ENCODE data around the gene CEP112.
A peak's percentile ranks its signal among the peaks of the same experiment; 100 is the strongest.

CEP112 gene

DNA sequence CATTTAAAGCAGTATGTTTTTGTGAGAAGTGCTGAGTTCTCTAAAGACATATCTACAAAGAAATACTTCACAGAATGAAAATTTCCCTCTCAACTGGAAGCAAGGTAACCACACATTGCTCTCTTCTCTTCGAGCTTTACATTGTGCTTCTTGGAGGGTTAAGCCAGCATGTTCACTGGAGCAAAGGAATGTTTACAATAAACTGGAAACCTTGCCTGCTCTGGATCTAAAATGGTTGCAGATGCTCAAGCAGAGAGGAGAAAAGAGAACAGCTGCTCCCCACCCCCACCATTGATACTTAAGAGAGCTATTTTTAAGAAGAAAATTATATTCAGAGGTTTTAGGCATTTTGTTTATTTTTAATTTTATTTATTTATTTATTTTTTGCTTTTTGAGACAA lies 213.1 kb downstream of the CEP112 start:
- DNase-seq = no peak

DNA sequence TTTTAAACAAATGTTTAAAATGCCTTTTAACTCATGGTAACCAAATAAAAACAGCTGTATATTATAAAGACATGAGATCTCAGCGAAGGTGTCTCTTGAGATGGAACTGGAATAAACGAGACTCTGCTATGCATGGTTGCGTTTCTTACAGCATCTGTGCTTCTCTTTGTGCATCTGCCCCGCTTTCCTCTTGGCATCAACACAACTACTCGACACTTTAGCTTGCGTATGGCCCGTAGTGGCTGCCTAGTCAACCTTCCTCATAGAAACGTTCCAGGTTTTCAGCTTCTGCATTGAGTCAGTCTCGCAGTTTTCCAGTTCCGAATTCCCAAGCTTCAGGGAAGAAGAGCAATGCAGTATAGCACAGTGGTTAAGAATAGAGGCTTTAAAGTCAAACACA lies 214.9 kb downstream of the CEP112 start:
- DNase-seq = peak; percentile 67

DNA sequence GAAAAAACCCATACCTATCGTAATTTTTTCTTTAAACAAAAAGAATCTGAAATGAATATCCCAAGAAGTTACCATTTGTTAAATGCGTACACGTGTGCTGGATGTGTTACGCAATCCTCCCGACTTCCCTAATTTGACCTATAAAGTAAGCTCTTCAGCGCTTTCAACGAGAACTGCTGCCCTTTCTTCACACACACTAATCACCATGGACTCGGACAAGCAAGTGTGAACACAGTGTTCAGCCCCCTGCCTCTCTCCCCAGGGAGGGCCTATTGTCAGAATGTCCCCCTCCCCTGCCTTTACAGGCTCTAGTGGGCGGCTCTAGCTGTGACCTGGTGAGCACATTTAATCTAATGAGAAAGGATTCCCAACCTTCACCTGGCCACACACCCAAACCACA lies 216.1 kb downstream of the CEP112 start:
- DNase-seq = no peak

DNA sequence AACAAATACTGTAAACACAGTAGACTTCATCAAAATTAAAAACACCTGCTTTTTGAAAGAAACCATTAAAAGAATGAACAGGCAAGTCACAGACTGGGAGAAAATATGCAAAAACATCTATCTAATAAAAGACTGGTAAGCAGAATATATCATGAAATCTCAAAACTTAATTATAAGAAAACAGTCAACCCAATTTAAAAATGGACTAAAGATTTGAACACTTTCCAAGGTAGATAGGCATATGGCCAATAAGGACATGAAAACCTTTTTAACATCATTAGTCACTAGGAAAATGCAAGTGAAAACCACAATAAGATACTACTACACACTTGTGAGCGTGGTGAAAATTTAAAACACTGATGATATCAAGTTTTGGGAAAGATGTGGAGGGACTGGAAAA lies 218.7 kb downstream of the CEP112 start:
- DNase-seq = no peak

DNA sequence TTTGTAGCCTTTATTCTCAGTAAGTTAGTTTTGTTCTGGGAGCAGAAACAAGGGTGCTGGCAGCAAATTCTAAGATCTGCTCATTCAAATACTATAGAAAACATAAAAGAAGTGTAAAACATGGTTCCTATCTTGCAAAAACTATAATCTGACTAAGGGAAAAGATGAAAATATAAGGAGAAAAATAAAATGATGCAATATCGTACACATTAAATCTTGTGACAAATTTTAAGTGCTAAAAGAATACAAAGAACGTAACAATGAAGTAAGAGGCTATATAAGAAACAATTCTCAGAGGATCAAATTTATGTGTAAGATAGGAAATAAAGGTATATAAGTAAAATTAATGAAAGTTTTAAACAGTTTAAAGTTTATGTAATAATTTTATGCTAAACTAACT lies 224.6 kb downstream of the CEP112 start:
- no peak for DNase-seq

DNA sequence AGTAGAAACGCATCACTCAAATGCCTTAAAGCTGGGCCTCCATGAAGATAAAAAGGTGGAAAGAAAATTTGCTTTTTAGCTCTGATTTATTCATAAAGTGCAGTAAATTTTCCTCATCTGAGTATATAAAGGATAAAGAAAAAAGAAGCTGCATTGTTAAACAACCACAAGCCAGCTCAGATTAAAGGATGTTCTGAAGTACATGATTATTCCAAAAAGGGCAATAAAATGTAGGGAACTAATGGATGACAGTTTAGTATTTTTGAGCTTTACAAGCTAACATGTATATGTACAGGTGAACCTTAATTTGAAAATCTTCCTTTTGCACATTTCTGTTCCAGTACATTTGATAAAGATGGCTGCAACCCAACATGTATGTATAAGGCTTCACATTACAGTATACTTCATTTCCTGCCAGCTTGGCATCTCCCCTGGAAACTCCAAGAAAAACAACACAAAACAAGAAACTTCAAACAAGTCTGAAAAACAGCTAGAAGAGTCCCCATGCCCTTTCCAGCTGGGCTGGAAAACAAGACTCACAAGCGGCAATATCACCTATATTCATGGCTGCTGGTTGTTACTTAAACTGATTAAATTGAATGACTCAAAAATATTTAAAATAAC lies 225.7 kb downstream of the CEP112 start:
- DNase-seq = no peak

DNA sequence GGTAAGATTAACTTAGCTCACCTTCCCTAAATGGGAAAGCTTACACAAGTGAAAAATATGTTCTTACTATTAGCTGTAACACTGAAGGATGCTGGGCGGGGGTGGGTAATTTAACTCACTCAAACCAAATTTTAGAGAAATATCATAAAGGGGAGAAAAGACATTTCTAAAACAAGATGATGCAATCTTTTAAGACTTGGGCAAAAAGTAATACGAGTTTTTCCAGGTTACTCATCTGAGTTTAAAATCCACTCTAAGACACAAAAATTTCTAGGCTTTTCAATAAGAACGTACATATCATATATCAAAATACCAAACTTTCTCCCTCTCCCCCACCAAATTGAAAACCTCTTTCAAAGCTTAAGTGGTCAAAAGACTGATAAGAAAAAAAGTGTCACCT lies 228.8 kb downstream of the CEP112 start:
- no peak for DNase-seq

DNA sequence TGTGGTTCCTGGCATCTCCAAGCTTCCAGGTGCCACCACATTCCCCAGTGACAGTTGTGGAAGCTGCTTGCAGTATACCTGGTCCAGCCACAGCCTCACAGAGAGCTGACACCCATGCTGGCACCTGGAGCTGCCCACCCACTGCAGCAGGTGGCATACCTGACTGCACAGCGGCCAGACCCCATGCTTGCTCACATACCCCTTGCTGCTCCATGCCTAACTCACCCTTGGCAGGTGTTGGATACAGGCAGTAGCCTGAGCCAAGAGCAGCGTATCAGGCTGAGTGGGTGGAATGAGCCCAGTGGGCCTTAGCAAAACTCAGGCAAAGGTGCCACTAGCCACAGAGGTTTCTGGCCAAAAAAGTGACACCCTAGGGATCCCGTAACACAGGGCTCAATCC lies 232.3 kb downstream of the CEP112 start:
- DNase-seq = no peak

DNA sequence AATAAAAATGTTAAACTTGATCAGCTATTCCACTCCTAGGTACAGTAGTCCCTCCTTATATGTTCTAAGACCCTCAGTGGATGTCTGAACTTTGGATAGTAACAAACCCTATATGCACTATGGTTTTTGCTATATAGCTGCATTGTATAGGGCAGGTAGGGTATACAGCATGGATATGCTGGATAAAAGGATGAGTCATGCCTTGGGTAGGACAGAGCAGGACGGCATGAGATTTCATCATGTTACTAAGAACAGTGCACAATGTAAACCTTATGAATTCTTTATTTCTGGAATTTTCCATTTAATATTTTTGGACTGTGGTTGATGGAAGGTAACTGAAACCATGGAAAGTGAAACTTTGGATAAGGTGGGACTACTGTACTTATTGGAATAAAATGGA lies 235.1 kb downstream of the CEP112 start:
- no peak for DNase-seq

DNA sequence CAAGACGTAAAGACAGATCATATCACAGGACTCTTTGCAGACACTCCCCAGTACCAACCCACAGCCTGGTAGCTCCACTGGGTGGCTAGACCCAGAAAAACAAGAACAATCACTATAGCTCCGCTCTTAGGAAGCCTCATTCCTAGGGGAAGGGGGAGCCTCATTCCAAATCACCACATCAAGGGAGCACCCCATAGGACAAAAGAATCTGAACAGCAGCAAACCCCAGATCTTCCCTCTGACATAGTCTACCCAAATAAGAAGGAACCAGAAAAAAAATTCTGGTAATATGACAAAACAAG lies 237.8 kb downstream of the CEP112 start:
- DNase-seq = no peak

DNA sequence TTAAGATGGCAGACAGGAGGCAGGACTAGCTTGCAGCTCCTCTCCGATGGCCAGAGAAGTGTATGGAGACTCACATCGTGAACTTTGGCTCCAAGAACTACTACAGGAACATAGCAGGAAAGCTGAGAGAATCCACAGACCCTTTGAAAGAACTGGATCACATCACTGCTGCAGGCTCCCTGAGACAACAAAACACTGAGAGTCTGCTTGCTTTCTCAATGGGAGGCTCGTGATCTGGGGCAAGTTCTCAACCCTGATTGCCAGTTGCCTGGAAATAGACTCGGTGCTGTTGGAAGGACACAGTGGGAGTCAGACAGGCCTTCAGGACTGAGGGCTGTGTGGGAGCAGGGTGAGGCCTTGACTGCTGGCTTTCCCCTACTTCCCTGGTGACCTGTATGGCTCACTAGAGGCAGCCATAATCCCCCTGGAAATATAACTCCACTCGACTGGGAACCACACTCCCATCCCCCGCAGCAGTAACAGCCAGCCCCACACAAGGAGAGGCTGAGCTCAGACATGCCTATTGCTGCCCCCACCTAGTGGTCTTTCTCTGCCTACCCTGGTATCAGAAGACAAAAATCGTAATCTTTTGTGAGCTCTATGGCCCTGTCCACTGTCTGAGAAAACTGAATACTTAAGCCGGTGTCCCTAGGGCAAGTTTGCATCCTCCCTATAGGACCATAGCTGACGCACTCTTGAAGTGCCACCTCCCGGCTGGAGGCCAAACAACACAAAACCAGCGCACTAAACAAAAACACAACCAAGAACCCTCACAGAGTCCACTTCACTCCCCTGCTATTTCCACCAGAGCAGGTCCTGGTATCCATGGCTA lies 238.4 kb downstream of the CEP112 start:
- no peak for DNase-seq

DNA sequence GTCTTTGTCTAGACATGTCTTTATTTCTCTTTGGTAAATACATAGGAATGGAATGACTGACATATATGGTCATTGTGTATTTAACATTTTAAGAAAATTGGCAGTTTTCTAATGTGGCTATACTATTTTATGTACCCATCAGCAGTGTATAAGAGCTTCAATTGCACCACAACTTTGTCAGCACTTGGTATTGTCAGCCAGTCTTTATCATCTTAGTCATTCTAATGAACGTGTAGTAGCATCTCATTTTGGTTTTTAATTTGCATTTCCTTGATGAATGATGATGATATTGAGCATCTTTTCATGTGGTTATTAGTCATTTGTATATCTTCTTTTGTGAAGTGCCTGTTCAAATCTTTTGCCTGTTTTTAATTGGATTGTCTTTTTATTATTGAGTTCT lies 239.3 kb downstream of the CEP112 start:
- DNase-seq = no peak

DNA sequence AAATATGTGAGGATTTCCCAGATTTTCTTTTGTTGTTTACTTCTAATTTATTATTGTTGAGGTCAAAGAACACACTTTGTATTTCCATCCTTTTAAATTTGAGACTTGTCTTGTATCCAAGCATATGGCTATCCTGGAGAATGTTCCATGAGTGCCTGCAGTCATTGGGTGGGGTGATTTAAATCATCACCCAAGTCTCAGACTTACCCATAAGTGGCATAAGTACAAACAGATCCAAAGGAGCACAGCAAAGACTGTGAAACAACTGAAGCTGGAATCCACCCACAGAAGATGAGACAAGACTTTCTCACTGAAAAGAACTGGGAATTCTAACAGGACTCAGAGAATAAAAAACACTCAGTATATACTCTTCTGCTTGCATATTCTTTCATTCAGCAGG lies 239.9 kb downstream of the CEP112 start:
- no peak for DNase-seq

DNA sequence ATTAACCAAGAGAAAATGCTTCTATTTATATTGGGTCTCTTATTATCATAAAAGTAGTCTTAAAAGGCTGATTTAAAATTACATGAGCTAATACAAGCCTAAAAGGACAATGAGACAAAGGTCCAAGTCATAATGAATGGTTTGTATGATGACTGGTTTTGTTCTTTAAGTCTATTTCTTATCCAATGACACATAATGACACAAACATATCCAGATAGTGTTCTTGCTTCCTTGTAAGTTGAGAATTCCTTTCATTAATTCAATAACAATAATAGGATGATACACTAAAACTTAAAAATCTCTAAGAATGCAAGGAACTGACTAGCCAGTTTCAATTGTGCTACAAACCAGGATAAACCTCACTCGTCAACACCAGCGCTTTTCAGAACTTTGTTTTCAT lies 244.1 kb downstream of the CEP112 start:
- DNase-seq = no peak

DNA sequence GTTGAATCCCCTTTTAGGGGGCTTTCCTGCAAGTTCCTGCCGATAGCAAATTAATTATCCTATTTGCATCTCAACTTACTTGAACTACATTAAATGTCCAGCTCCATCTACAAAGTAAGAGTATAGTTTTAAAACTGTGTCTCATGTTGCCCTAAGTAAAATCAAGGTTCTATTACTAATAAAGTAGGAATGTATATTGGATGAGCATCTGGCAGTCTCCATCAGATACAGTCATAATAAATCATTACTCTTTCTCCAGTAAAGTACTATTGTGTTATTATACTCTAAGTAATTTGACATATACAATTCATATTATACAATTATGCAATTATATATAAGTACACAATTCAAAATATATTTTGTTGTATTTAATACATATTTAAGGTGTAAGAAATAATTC lies 249.3 kb downstream of the CEP112 start:
- no peak for DNase-seq

DNA sequence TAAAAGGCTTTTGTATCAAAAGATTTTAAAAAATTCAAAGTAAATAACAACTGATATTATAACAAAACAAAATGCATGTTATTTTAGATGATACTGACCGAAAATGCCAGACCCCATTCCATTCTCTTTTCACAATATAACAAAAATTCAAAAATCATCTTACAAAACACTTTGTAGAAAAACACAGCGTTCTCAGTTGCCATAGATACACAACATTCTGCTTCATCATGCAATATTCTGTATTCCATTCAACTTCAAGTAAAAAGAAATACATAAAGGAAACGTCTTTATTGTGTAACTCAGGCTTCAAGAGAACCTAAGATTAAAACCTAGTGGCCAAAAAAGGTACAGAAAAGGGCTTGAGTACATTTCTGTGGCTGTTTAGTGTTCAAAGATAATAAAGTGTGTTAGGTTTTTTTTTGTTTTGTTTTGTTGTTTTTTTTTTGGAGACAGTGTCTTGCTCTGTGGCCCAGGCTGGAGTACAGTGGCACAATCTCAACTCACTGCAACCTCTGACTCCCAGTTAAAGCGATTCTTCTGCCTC lies 250.5 kb downstream of the CEP112 start:
- no peak for DNase-seq

DNA sequence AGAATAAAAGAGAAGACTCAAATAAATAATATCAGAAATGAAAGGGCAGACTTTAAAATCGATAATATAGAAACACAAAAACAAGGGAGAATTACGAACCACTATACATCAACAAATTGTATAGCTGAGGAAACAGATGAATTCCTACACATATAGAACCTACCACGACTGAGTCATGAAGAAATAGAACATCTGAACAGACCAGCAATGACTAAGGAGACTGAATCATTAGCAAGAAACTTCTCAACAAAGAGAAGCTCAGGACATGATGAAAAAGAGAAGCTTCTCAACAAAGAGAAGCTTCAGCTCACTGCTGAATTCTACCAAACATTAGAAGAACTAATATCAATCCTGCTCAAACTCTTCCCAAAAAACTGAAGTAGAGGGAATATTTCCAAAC lies 255.9 kb downstream of the CEP112 start:
- DNase-seq = no peak

DNA sequence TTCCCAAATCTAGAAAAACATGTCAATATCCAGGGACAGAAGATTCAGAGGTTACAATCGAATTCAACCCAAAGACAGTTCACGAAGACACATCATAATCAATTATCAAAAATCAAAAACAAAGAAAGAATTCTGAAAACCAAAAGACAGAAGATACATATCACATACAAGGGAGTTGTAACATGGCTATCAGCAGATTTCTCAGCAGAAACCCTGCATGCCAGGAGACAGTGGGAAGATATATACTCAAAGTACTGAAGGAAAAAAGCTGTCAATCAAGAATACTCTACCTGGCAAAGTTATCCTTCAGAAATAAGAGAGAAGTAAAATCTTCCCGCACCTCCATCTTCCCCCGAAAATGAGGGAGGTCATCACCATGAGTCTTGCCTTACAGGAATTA lies 258.6 kb downstream of the CEP112 start:
- no peak for DNase-seq

DNA sequence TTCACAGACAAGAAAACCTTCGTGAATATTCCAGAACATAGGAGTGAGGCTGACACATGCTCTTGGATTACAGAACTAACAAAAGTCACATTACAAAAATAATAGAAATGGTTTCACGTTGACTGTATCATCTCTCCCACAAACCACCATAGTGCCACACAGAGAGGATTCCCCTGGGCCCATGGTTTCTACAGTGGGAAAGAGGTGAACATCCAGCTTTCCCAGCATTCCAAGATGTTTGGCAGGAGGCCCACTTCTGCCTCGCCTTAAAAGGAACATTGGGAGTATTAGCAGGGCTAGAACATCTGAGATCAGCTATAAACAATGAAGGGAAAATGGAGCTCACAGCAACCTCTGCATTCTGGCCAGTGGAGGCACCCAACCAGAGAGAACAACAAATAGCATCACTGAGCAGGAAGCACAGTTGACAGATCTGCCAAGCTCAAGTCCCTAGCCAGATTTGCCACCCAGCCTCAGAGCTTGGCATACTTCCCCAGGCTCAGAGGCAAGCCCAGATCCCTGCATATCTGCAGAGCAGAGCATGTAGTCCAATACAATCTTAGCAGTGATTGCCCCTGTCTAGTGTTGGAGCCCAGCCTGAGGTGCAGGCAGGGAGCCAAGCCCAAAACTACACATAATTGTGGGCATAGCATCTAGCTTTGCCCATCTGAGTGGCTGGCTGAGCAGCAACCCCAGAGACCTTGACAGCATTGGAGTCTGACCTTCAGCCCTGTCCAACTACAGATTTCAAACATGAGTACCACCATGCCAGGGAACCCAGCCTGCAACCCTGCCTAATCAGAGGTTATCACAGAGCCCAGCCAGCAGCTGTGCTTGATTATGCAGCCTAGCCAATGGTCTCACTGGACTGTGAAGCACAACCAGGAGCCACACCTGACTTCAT lies 260.4 kb downstream of the CEP112 start:
- DNase-seq = no peak

DNA sequence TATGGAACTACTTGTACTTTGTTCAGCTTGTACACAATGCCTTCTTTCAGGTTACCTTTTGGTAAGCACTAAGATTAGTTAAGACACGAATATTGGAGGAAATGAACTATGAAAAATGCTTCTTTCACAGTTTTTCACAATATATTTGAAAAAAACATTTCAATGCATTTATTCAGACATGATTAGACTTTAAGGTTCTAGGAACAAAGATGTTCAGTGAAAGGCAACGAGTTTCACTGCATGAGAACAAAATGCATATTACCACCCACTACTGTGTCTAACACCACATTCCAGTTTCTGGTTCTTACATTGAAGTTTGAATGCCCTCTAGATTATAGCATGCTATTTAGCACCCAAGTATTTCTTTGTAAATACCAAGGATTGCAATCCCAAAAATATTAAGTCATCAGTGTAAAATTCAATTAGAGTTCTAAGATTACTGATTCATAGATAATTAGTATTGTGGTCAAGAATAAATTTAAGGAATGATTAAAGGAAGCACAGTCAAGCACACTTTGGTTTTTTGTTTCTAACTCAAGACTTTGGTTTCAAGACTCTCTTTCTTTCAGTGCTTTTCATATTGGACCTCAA lies 261.7 kb downstream of the CEP112 start:
- DNase-seq = no peak

DNA sequence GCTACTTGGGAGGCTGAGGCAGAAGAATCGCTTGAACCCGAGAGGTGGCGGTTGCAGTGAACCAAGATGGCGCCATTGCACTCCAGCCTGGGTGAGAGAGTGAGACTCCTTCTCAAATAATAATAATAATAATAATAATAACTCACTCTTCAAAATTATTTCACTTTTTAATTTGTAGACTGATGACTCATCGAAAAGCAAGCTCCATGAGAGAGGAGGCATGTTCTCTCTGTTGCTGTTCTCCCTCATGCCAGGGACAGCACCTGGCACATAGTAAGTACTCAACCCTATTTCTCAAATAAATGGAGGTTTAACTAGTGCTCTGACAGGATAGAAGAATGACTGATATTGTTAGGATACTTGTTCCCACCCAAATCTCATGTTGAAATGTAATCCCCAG lies 265.3 kb downstream of the CEP112 start:
- no peak for DNase-seq

DNA sequence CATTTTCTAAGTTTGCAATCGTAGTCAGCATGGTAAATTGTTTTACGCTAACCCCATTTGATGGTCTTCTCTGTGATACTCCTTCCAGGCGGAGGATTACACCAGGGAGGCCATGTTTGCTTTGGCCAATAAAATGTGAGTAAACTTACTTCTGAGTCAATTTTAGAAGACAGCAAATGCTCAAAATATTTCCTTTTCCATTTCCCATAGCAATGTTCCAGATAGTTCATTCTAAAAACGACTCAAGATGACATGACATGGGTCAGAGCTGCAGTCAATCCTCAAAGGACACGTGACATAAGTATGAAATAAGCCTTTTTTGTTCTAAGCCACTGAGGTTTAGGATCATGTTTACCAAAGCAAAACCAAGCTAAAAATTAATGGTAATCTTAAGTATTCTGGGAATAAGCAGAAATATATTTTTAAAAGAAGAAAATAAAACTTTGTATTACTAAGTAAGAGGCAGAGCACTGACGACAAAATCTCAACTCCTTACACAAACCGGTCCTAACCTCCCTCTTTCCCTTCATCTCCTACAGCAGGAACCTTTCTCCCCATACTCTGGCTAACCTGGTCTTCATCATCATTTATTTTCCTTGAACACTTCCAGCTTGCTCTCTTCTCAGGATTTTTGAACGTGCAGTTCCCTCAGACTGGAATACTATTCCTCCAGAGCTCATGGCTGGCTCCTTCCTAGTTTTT lies 266.2 kb downstream of the CEP112 start:
- no peak for DNase-seq

DNA sequence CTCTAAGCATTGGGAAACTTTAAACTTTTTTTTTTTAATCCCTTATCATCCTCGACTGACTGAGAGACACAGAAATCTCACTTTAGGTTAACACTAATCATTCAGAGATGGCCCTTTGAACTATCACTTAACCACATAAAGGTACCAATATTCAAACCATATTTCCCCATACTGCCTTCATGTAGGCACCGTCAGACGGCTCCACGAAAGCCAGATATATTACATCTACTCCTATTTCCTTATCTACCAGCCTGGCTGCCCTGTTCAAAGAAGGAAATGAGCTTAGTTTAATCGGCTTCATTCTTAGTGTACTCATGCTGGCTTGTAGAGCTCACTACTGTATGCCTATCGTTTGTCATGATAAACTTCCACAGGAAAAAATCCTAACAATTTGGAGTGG lies 270.9 kb downstream of the CEP112 start:
- DNase-seq = no peak

Data from NCI-H2171 treated with DMSO at 0.1 percent for 48 hours (cell line).